Type B pancreatic cell (in vitro differentiated cells): Measurements from ENCODE around the gene DPP8. TPM values are rescaled to one million over a fixed set of nuclear protein-coding genes. Genes with fewer than 3 reads are reported as not detected.

ENCODE experiments used
- DNase-seq: peaks from one replicate; pipeline ENCODE4 v3.0.0; 2021; ENCODE audit warnings: mixed read lengths; ENCODE audit not compliant: unreplicated experiment; ENCODE audit errors: extremely low spot score
- H3K27ac Mint-ChIP-seq: 2 replicates; pipeline ENCODE4 v1.8.0; 2021; ENCODE audit warnings: mild to moderate bottlenecking, mixed read lengths
- H3K27me3 Mint-ChIP-seq: 2 replicates; pipeline ENCODE4 v1.8.0; 2021; ENCODE audit warnings: mixed read lengths
- H3K36me3 Mint-ChIP-seq: 2 replicates; pipeline ENCODE4 v1.8.0; 2021; ENCODE audit warnings: mixed read lengths
- H3K4me1 Mint-ChIP-seq: one replicate; pipeline ENCODE4 v1.8.0; 2021; ENCODE audit warnings: mixed read lengths; ENCODE audit not compliant: unreplicated experiment
- H3K4me3 Mint-ChIP-seq: 2 replicates; pipeline ENCODE4 v1.8.0; 2021; ENCODE audit warnings: mild to moderate bottlenecking, mixed read lengths
- H3K9me3 Mint-ChIP-seq: 2 replicates; pipeline ENCODE4 v1.8.0; 2021; ENCODE audit warnings: mixed read lengths
- CTCF ChIP-seq: fragments of 200-600 bp; sonication (generic); conservative IDR thresholded peaks from 2 replicates; pipeline ENCODE4 v1.5.0; 2021; ENCODE audit warnings: antibody characterized with exemption, mild to moderate bottlenecking
- total RNA-seq: library from RNA; stranded (reverse); gene quantifications from 2 replicates; pipeline ENCODE4 v1.2.1, GENCODE V29; 2021; ENCODE audit warnings: low replicate concordance

DPP8 gene
- total RNA-seq, 1 donor from 2014 or later = 25.0 TPM

DNA sequence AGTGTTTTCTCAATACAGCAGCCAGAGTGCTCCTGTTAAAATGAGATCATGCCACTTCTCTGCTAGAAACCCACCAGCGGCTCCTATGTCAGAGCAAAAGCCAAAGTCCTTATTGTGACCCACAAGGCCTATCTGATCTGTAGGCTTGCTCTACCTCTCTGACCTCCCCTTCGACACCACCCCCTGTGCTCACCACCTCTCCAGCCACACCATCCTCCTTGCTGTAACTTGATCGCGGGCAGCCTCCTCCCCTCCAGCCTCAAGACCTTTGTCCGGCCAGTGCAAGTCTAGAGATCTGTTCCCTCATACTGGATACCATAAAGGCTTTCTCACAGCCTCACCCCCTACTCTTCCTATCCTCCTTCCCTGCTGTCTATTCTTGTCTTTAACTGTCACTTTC is 92.8 kb downstream of the DPP8 start:
- Mint-ChIP-seq H3K4me1 (peaks cover 30% of the 10 kb centered on the region), H3K4me3 (peak overlapping the region; percentile 70), H3K36me3 (no peaks in the 10 kb centered on the region), H3K27ac (peak overlapping the region; percentile 9), H3K27me3 (peaks cover 38% of the 10 kb centered on the region), H3K9me3 (peaks cover 5% of the 10 kb centered on the region)
- TF ChIP-seq CTCF = no peak
- DNase-seq = no peak

DNA sequence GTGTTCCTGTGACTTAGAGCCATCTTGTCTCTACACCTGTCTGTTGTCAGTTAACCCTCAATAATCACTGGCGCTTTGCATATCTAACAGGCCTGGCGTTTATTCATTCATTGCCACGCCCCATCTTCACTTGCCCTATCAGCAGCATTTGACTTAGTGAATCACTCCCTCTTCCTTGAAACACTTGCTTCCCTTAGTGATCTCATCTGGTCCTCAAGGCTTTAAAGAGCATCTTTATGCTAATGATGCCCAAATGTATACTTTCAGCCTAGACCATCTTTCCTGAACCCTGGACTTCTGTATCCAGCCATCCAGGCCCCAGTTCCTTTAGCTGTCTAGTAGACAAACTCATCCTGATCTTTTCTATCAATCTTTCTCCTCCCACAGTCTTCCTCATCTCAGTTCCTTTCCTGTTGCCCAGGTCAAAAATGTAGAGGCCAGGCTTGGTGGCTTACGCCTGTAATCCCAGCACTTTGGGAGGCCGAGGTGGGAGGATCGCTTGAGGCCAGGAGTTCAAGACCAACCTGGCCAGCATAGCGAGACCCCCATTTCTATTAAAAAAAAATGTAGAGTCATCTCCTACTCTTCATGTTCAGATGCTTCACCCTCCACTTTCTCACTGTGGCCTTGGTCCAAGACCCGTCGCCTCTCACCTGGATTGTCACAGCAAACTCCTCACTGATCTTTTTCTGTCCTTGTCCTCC is 93.4 kb downstream of the DPP8 start:
- no peak for TF ChIP-seq CTCF
- H3K27me3 Mint-ChIP-seq = peaks cover 38% of the 10 kb centered on the region
- peaks cover 5% of the 10 kb centered on the region for H3K9me3 Mint-ChIP-seq
- no peak for DNase-seq
- H3K4me1 Mint-ChIP-seq = peaks cover 32% of the 10 kb centered on the region
- peak overlapping the region; percentile 51 for H3K27ac Mint-ChIP-seq
- peak overlapping the region; percentile 98 for H3K4me3 Mint-ChIP-seq
- H3K36me3 Mint-ChIP-seq = no peaks in the 10 kb centered on the region

GRCh38 chr15:65423150-65423975 is 94.1 kb downstream of the DPP8 start:
- H3K4me3 Mint-ChIP-seq = peak overlapping the region; percentile 98
- H3K4me1 Mint-ChIP-seq = peaks cover 40% of the 10 kb centered on the region
- TF ChIP-seq CTCF = no peak
- H3K27me3 Mint-ChIP-seq = peaks cover 38% of the 10 kb centered on the region
- H3K27ac Mint-ChIP-seq = peak overlapping the region; percentile 85
- peaks cover 5% of the 10 kb centered on the region for H3K9me3 Mint-ChIP-seq
- DNase-seq = no peak
- H3K36me3 Mint-ChIP-seq = no peaks in the 10 kb centered on the region

- peak; percentile 79 for DNase-seq
- peak overlapping the region; percentile 93 for H3K27ac Mint-ChIP-seq
- H3K9me3 Mint-ChIP-seq = peaks cover 5% of the 10 kb centered on the region
- peaks cover 38% of the 10 kb centered on the region for H3K27me3 Mint-ChIP-seq
- H3K4me1 Mint-ChIP-seq = peaks cover 49% of the 10 kb centered on the region
- H3K4me3 Mint-ChIP-seq = peak overlapping the region; percentile 99
- no peaks in the 10 kb centered on the region for H3K36me3 Mint-ChIP-seq
- TF ChIP-seq CTCF = no peak
Observed at GRCh38 chr15:65421360-65422215, 95.9 kb downstream of the DPP8 start.

GRCh38 chr15:65420975-65421359 is 96.5 kb downstream of the DPP8 start:
- Mint-ChIP-seq H3K4me1 (peaks cover 49% of the 10 kb centered on the region), H3K4me3 (peak overlapping the region; percentile 99), H3K9me3 (peaks cover 5% of the 10 kb centered on the region), H3K27me3 (peaks cover 34% of the 10 kb centered on the region), H3K27ac (peak overlapping the region; percentile 78), H3K36me3 (no peaks in the 10 kb centered on the region)
- no peak for TF ChIP-seq CTCF
- DNase-seq = no peak
